Breast epithelium (tissue), 4 donors: ENCODE results near the gene C11orf68. TPM values are rescaled to one million over a fixed set of nuclear protein-coding genes. Genes with fewer than 3 reads are reported as not detected.

Experiments used
- DNase-seq, 2 donors: peaks; one replicate each; pipeline ENCODE4 v3.0.0-alpha.2; 2019; ENCODE audit warnings: low spot score in 2 of 2
- H3K27ac ChIP-seq, 2 donors: fragments of 200-600 bp; sonication (generic) in 1 of 2; one replicate each; pipeline ENCODE4 v1.5.1; 2016 to 2019; ENCODE audit warnings: mild to moderate bottlenecking in 1 of 2
- H3K27me3 ChIP-seq, 2 donors: fragments of 200-600 bp; sonication (generic) in 1 of 2; one replicate each; pipeline versions ENCODE4 v1.5.1 to v1.6.0; 2017 to 2019; ENCODE audit warnings: control low read depth in 1 of 2, mild to moderate bottlenecking in 1 of 2
- H3K36me3 ChIP-seq: fragments of 200-600 bp; one replicate; pipeline ENCODE4 v1.5.1; 2019
- H3K4me1 ChIP-seq, 2 donors: fragments of 200-600 bp; sonication (generic); one replicate each; pipeline ENCODE4 v1.5.1; 2016 to 2019; ENCODE audit warnings: control low read depth in 1 of 2
- H3K4me3 ChIP-seq, 3 donors: fragments of 200-600 bp; sonication (generic); 1 replicate in 2 of 3; 2 replicates in 1 of 3; pipeline ENCODE4 v1.5.1; 2016 to 2019; ENCODE audit warnings: mild to moderate bottlenecking in 3 of 3, moderate library complexity in 2 of 3
- H3K9me3 ChIP-seq, 2 donors: fragments of 200-600 bp; sonication (generic) in 1 of 2; one replicate each; pipeline ENCODE4 v1.5.1; 2016 to 2019; ENCODE audit warnings: control low read depth in 1 of 2
- POLR2A ChIP-seq: fragments of 450-650 bp; IDR thresholded peaks from one replicate; pipeline ENCODE4 v1.6.1; 2016; ENCODE audit warnings: antibody characterized with exemption, mild to moderate bottlenecking, moderate library complexity
- POLR2AphosphoS5 ChIP-seq, 3 donors: sonication (generic); formaldehyde crosslinking; IDR thresholded peaks; one replicate each; pipeline ENCODE4 v1.6.1; 2017; ENCODE audit warnings: antibody characterized with exemption in 3 of 3
- intact Hi-C: fragments of 100-400 bp; cut with DNase I; formaldehyde crosslinking; loops from one replicate; pipeline ENCODE4 v1.15.1; 2023; ENCODE audit warnings: low total_unique reads
- total RNA-seq, 3 donors: library from RNA; depleted of rRNA; stranded (reverse); fragments of >200 nt; gene quantifications; one replicate each; pipeline ENCODE4 v1.1.0, GENCODE V29; 2016
- TF ChIP-seq, protein P1 (sequence below), 3 donors: fragments of 450-650 bp; IDR thresholded peaks; one replicate each; pipeline ENCODE4 v1.5.1; 2016 to 2017; ENCODE audit warnings: antibody characterized with exemption in 3 of 3, mild to moderate bottlenecking in 3 of 3, moderate library complexity in 3 of 3

C11orf68 gene
- total RNA-seq, 3 donors from 2014 or later, result 16.7 to 20.3 (median 19.7) TPM

- intact Hi-C loops, result no loop called here
- no peak for TF ChIP-seq POLR2A
- TF ChIP-seq POLR2AphosphoS5 (IDR thresholded peaks at IDR 0.05), result no peak
- TF ChIP-seq, protein P1, sequence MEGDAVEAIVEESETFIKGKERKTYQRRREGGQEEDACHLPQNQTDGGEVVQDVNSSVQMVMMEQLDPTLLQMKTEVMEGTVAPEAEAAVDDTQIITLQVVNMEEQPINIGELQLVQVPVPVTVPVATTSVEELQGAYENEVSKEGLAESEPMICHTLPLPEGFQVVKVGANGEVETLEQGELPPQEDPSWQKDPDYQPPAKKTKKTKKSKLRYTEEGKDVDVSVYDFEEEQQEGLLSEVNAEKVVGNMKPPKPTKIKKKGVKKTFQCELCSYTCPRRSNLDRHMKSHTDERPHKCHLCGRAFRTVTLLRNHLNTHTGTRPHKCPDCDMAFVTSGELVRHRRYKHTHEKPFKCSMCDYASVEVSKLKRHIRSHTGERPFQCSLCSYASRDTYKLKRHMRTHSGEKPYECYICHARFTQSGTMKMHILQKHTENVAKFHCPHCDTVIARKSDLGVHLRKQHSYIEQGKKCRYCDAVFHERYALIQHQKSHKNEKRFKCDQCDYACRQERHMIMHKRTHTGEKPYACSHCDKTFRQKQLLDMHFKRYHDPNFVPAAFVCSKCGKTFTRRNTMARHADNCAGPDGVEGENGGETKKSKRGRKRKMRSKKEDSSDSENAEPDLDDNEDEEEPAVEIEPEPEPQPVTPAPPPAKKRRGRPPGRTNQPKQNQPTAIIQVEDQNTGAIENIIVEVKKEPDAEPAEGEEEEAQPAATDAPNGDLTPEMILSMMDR (IDR thresholded peaks at IDR 0.05), result no peak
- H3K36me3 ChIP-seq, result peaks cover 5% of the 10 kb centered on the region
- no peaks in the 10 kb centered on the region for H3K9me3 ChIP-seq
- H3K27me3 ChIP-seq, result no peaks in the 10 kb centered on the region
- no peak overlapping the region for H3K27ac ChIP-seq
- H3K4me3 ChIP-seq, result no peak overlapping the region
- DNase-seq, result no peak
- peaks cover 0 to 10% of the 10 kb centered on the region in 2 donors for H3K4me1 ChIP-seq
These were observed 51.4 kb downstream of the C11orf68 start for GRCh38 chr11:65867284-65868071.

Other genes starting within 250 kb of the C11orf68 start
- 10 to 100 TPM; 50.1 to 66.7 (median 61.3) TPM for gene KAT5, start 206.8 kb downstream of the C11orf68 start, total RNA-seq
- 100 to 1,000 TPM in 1 of 3 donors, 10 to 100 TPM in 2; 89.1 to 110 (median 99.8) TPM for gene RNASEH2C, start 198.3 kb downstream of the C11orf68 start, total RNA-seq
- 10 to 100 TPM; 15.5 to 19.3 (median 17.6) TPM for gene AP5B1, start 138.1 kb downstream of the C11orf68 start, total RNA-seq
- gene OVOL1, start 132.0 kb downstream of the C11orf68 start, total RNA-seq, result 1 to 10 TPM in 2 of 3 donors, not detected in 1; 3.6 to 5.1 TPM
- gene SNX32, start 85.1 kb downstream of the C11orf68 start, total RNA-seq, result 1 to 10 TPM in 1 of 3 donors, under 1 TPM in 2; 0.15 to 2.3 (median 0.48) TPM
- 100 to 1,000 TPM; 407 to 564 (median 453) TPM for gene CFL1, start 60.9 kb downstream of the C11orf68 start, total RNA-seq
- gene MUS81, start 58.6 kb downstream of the C11orf68 start, total RNA-seq, result 10 to 100 TPM; 29.8 to 44.6 (median 42.9) TPM
- 10 to 100 TPM; 34.5 to 75.0 (median 57.0) TPM for gene EFEMP2, start 46.3 kb downstream of the C11orf68 start, total RNA-seq
- 1 to 10 TPM; 1.6 to 4.0 (median 1.9) TPM for gene CTSW, start 39.2 kb downstream of the C11orf68 start, total RNA-seq
- 10 to 100 TPM; 51.2 to 68.5 (median 51.7) TPM for gene FIBP, start 30.6 kb downstream of the C11orf68 start, total RNA-seq
- gene CCDC85B, start 28.4 kb downstream of the C11orf68 start, total RNA-seq, result 10 to 100 TPM; 30.3 to 91.1 (median 41.9) TPM
- 10 to 100 TPM in 1 of 3 donors, 1 to 10 TPM in 2; 2.4 to 17.0 (median 7.2) TPM for gene FOSL1, start 18.7 kb downstream of the C11orf68 start, total RNA-seq
- 10 to 100 TPM; 50.1 to 64.5 (median 51.5) TPM for gene DRAP1, start 364 bp upstream of the C11orf68 start, total RNA-seq
- gene TSGA10IP, start 26.4 kb upstream of the C11orf68 start, total RNA-seq, result not detected
- gene SART1, start 42.7 kb upstream of the C11orf68 start, total RNA-seq, result 10 to 100 TPM; 55.2 to 68.5 (median 55.9) TPM
- 10 to 100 TPM; 31.0 to 33.1 (median 31.0) TPM for gene EIF1AD, start 83.1 kb upstream of the C11orf68 start, total RNA-seq
- 10 to 100 TPM; 15.7 to 42.0 (median 37.4) TPM for gene BANF1, start 83.4 kb upstream of the C11orf68 start, total RNA-seq
- gene CST6, start 92.9 kb upstream of the C11orf68 start, total RNA-seq, result under 1 TPM in 2 of 3 donors, not detected in 1; 0.59 to 0.98 TPM
- gene CATSPER1, start 107.4 kb upstream of the C11orf68 start, total RNA-seq, result 1 to 10 TPM in 1 of 3 donors, under 1 TPM in 1, not detected in 1; 0.32 to 1.3 TPM
- under 1 TPM in 1 of 3 donors, not detected in 2; 0.29 TPM for gene GAL3ST3, start 130.1 kb upstream of the C11orf68 start, total RNA-seq
- gene SF3B2, start 133.3 kb upstream of the C11orf68 start, total RNA-seq, result 100 to 1,000 TPM; 144 to 163 (median 154) TPM
- 10 to 100 TPM; 37.9 to 40.6 (median 38.6) TPM for gene PACS1, start 151.2 kb upstream of the C11orf68 start, total RNA-seq